GM12878 (cell line): ENCODE measurements around the gene KRTAP5-4. TPM values are rescaled to one million over a fixed set of nuclear protein-coding genes. Genes with fewer than 3 reads are reported as not detected.

Experiments used
- ATAC-seq: fragments of 200-7000 bp; cut with Tn5 transposase; 3 replicates; pipeline ENCODE4 v1.9.1; 2020; ENCODE audit warnings: mild to moderate bottlenecking, moderate library complexity
- BruUV-seq: library from RNA; stranded (reverse); fragments of 400-500 nt; replicated peaks from 2 replicates; lab custom pipeline; 2021; lab: Mats Ljungman, UMichigan
- CTCF ChIA-PET: fragments of 300-600 bp; sonication (Branson Sonifier 250); formaldehyde crosslinking; extraction: SDS; loops from one replicate; lab custom pipeline; 2021; ENCODE audit warnings: inconsistent platforms; lab: Yijun Ruan, JAX
- POLR2A ChIA-PET: fragments of 350-600 bp; formaldehyde crosslinking; extraction: SDS; loops from one replicate; lab custom pipeline; 2021; ENCODE audit warnings: inconsistent platforms; lab: Charles Lee
- RAD21 ChIA-PET: fragments of 300-600 bp; sonication (Branson Sonifier 250); formaldehyde crosslinking; loops from one replicate; lab custom pipeline; 2023; ENCODE audit warnings: antibody characterized with exemption; ENCODE audit not compliant: unreplicated experiment; lab: Charles Lee
- SMC1A ChIA-PET: fragments of 300-600 bp; sonication (Branson Sonifier 250); formaldehyde crosslinking; loops from one replicate; lab custom pipeline; 2023; ENCODE audit not compliant: unreplicated experiment, uncharacterized antibody; lab: Charles Lee
- DNase-seq: peaks from one replicate; pipeline ENCODE4 v3.0.0-alpha.2; 2011; ENCODE audit warnings: low read depth, low spot score
- FAIRE-seq: peaks from 3 replicates; lab custom pipeline; 2011; peaks lifted over from hg19 to GRCh38; lab: Jason Lieb, UNC
- H2AFZ ChIP-seq: 2 replicates; pipeline ENCODE4 v1.6.0; 2011; ENCODE audit warnings: low read depth, low read length, control low read depth; ENCODE audit not compliant: control insufficient read depth
- H3K27ac ChIP-seq: 2 replicates; pipeline ENCODE4 v1.5.1; 2011; ENCODE audit warnings: control low read depth; ENCODE audit not compliant: control insufficient read depth, insufficient read depth
- H3K27me3 ChIP-seq, 2 experiments: replicated peaks in 1 of 2; 2 replicates each; pipeline versions ENCODE4 v1.6.0 to v1.6.1; 2011; ENCODE audit warnings: low read length in 1 of 2; ENCODE audit not compliant: control insufficient read depth in 2 of 2, insufficient read depth in 2 of 2
- H3K36me3 ChIP-seq, 2 experiments: 2 replicates each; pipeline ENCODE4 v1.5.1; 2011; ENCODE audit warnings: low read length in 1 of 2; ENCODE audit not compliant: control insufficient read depth in 2 of 2, insufficient read depth in 2 of 2
- H3K4me1 ChIP-seq: 2 replicates; pipeline ENCODE4 v1.6.1; 2011; ENCODE audit warnings: mild to moderate bottlenecking, low read length, moderate library complexity, mixed read lengths; ENCODE audit not compliant: control insufficient read depth, insufficient read depth
- H3K4me2 ChIP-seq: 2 replicates; pipeline ENCODE4 v1.6.0; 2011; ENCODE audit warnings: control low read depth; ENCODE audit not compliant: control insufficient read depth, insufficient read depth
- H3K4me3 ChIP-seq: fragments of 200-600 bp; sonication (generic); 2 replicates; pipeline ENCODE4 v1.5.1; 2016
- H3K79me2 ChIP-seq: 2 replicates; pipeline ENCODE4 v1.6.0; 2011; ENCODE audit warnings: low read length; ENCODE audit not compliant: control insufficient read depth, insufficient read depth
- H3K9ac ChIP-seq: 2 replicates; pipeline ENCODE4 v1.8.0; 2011; ENCODE audit warnings: low read length, control low read depth, mixed read lengths; ENCODE audit not compliant: control insufficient read depth, insufficient read depth
- H3K9me3 ChIP-seq: replicated peaks from 3 replicates; pipeline ENCODE4 v1.5.1; 2011; ENCODE audit warnings: mild to moderate bottlenecking, low read length; ENCODE audit not compliant: control insufficient read depth, insufficient read depth
- H4K20me1 ChIP-seq: 2 replicates; pipeline ENCODE4 v1.6.0; 2011; ENCODE audit not compliant: control insufficient read depth, insufficient read depth
- JUNB ChIP-seq: IDR thresholded peaks from 2 replicates; pipeline ENCODE4 v1.6.1; 2016; ENCODE audit warnings: antibody characterized with exemption, mild to moderate bottlenecking
- SMAD1 ChIP-seq: fragments of 450-650 bp; IDR thresholded peaks from 2 replicates; pipeline ENCODE4 v1.6.1; 2018; ENCODE audit warnings: mild to moderate bottlenecking, low read depth; ENCODE audit not compliant: partially characterized antibody
- WGBS: methylation state at CpG from one replicate; pipeline ENCODE4 v1.1.6; 2016; ENCODE audit warnings: low lambda C conversion rate; ENCODE audit not compliant: insufficient replicate concordance, insufficient coverage; ENCODE audit errors: missing lambda C conversion rate; 5-methylcytosine and 5-hydroxymethylcytosine counted together
- in situ Hi-C: fragments of 300-500 bp; cut with MboI; formaldehyde crosslinking; loops from 9 replicates; pipeline ENCODE4 v1.14.3; 2018; ENCODE audit warnings: mixed read lengths
- intact Hi-C: fragments of 100-400 bp; cut with micrococcal nuclease; formaldehyde crosslinking; loops from one replicate; pipeline ENCODE4 v1.14.2; 2022; ENCODE audit not compliant: unreplicated experiment
- polyA plus RNA-seq, 11 experiments: library from polyadenylated mRNA; depleted of rRNA in 4 of 11; unstranded in 6 of 11; stranded (reverse) in 5 of 11; fragments of >200 nt; fragmentation: Nextera tagmentation in 4 of 11; fragmentation: Illumina TruSeq in 1 of 11; extraction: Ambion mirVana in 4 of 11; extraction: Trizol in 1 of 11; gene quantifications; 1 replicate in 1 of 11; 2 replicates in 10 of 11; pipeline versions ENCODE4 v1.2.1 to v1.2.3, GENCODE V29; 2011 to 2016; ENCODE audit warnings: inconsistent platforms in 2 of 11, missing spikeins in 2 of 11, low read depth in 1 of 11
- total RNA-seq, 4 experiments: library from RNA; depleted of rRNA in 3 of 4; stranded (reverse); fragments of >200 nt in 3 of 4; fragmentation: Illumina TruSeq in 1 of 4; extraction: Trizol in 1 of 4; gene quantifications; 2 replicates each; pipeline versions ENCODE4 v1.2.1 to v1.2.3, GENCODE V29; 2013 to 2021
- TF ChIP-seq, protein P1 (sequence below): fragments of 450-650 bp; IDR thresholded peaks from 2 replicates; pipeline ENCODE4 v1.6.1; 2016; ENCODE audit warnings: mild to moderate bottlenecking
- TF ChIP-seq, protein P2 (sequence below): fragments of 450-650 bp; formaldehyde crosslinking; IDR thresholded peaks from 2 replicates; pipeline ENCODE4 v1.5.0; 2022; ENCODE audit warnings: mild to moderate bottlenecking, missing genetic modification characterization

KRTAP5-4 gene
- total and polyA plus RNA-seq, 10 of the 15 experiments (the other 5 are each of a cell fraction or from before 2014, with no cell fraction given), result not detected

DNA sequence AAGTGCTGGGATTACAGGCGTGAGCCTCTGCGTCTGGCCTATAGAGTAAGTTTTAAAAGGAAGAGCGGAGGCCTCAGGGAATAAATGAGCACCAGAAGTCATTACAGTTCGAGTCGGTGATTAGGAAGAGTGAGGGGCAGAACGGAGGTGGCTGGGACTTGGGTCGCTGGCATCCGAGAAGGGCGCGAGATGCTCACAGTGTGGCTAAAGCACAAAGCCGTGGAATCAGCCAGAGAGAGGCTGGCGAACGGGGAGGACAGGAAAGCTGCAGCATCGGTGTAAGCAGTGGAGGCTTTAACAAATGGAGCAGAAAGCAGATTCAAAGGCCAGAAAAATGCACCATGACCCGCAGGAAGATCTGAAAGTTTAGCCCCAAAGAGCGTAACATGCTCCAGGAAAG is 2.7 kb upstream of the KRTAP5-4 start:
- Histone ChIP-seq H3K36me3 (no peaks in the 10 kb centered on the region), H3K9me3 (no peaks in the 10 kb centered on the region), H3K4me1 (no peaks in the 10 kb centered on the region), H3K79me2 (no peaks in the 10 kb centered on the region), H3K4me2 (no peak overlapping the region), H3K27ac (no peak overlapping the region), H3K27me3 (peaks cover 0 to 5% of the 10 kb centered on the region in 2 experiments; a peak in 2 of 4 replicates), H2AFZ (no peak overlapping the region), H4K20me1 (no peaks in the 10 kb centered on the region), H3K4me3 (no peak overlapping the region), H3K9ac (no peak overlapping the region)
- TF ChIP-seq SMAD1, result no peak
- TF ChIP-seq JUNB, result no peak
- TF ChIP-seq, protein P1, sequence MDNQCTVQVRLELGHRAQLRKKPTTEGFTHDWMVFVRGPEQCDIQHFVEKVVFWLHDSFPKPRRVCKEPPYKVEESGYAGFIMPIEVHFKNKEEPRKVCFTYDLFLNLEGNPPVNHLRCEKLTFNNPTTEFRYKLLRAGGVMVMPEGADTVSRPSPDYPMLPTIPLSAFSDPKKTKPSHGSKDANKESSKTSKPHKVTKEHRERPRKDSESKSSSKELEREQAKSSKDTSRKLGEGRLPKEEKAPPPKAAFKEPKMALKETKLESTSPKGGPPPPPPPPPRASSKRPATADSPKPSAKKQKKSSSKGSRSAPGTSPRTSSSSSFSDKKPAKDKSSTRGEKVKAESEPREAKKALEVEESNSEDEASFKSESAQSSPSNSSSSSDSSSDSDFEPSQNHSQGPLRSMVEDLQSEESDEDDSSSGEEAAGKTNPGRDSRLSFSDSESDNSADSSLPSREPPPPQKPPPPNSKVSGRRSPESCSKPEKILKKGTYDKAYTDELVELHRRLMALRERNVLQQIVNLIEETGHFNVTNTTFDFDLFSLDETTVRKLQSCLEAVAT, result no peak
- TF ChIP-seq, protein P2, sequence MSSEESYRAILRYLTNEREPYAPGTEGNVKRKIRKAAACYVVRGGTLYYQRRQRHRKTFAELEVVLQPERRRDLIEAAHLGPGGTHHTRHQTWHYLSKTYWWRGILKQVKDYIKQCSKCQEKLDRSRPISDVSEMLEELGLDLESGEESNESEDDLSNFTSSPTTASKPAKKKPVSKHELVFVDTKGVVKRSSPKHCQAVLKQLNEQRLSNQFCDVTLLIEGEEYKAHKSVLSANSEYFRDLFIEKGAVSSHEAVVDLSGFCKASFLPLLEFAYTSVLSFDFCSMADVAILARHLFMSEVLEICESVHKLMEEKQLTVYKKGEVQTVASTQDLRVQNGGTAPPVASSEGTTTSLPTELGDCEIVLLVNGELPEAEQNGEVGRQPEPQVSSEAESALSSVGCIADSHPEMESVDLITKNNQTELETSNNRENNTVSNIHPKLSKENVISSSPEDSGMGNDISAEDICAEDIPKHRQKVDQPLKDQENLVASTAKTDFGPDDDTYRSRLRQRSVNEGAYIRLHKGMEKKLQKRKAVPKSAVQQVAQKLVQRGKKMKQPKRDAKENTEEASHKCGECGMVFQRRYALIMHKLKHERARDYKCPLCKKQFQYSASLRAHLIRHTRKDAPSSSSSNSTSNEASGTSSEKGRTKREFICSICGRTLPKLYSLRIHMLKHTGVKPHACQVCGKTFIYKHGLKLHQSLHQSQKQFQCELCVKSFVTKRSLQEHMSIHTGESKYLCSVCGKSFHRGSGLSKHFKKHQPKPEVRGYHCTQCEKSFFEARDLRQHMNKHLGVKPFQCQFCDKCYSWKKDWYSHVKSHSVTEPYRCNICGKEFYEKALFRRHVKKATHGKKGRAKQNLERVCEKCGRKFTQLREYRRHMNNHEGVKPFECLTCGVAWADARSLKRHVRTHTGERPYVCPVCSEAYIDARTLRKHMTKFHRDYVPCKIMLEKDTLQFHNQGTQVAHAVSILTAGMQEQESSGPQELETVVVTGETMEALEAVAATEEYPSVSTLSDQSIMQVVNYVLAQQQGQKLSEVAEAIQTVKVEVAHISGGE (CRISPR knock-in tag), result no peak
- RAD21 ChIA-PET, result no interaction called here
- intact Hi-C loops, result no loop called here
- DNase-seq, result no peak
- SMC1A ChIA-PET, result no interaction called here
- no TSS peak for BruUV-seq
- FAIRE-seq, result no peak
- WGBS, result 53% methylated on average over 16 of the region's 16 CpGs
- no peak for ATAC-seq
- in situ Hi-C loops, result no loop called here
- POLR2A ChIA-PET, result no interaction called here
- CTCF ChIA-PET, result no interaction called here
